HepG2 (cell line): ENCODE data around the gene USP7. TPM values are rescaled to one million over a fixed set of nuclear protein-coding genes. Genes with fewer than 3 reads are reported as not detected.
A peak's percentile ranks its signal among the peaks of the same experiment; 100 is the strongest.

Experiments used
- BHLHE40 ChIP-seq: IDR thresholded peaks from 2 replicates; pipeline ENCODE4 v1.6.1; 2011; ENCODE audit warnings: low read length, improper control_type of control experiment
- CAMTA2 ChIP-seq: sonication (generic); formaldehyde crosslinking; IDR thresholded peaks from 2 replicates; pipeline ENCODE4 v1.4.0; 2020; ENCODE audit warnings: mild to moderate bottlenecking, missing genetic modification reagents, borderline replicate concordance
- DZIP1 ChIP-seq: sonication (generic); formaldehyde crosslinking; IDR thresholded peaks from 2 replicates; pipeline ENCODE4 v1.5.0; 2020; ENCODE audit warnings: mild to moderate bottlenecking, missing genetic modification reagents
- ERF ChIP-seq: IDR thresholded peaks from 2 replicates; pipeline ENCODE4 v1.6.1; 2018; ENCODE audit warnings: missing biosample characterization, missing genetic modification reagents
- FOXJ3 ChIP-seq: sonication (generic); formaldehyde crosslinking; IDR thresholded peaks from 2 replicates; pipeline ENCODE4 v1.4.0; 2020; ENCODE audit warnings: missing genetic modification reagents, mild to moderate bottlenecking, borderline replicate concordance
- GABPB1 ChIP-seq: IDR thresholded peaks from 2 replicates; pipeline ENCODE4 v1.6.1; 2016; ENCODE audit warnings: mild to moderate bottlenecking, missing genetic modification reagents, moderate library complexity, missing compliant biosample characterization
- NFE2L1 ChIP-seq: sonication (generic); formaldehyde crosslinking; IDR thresholded peaks from 2 replicates; pipeline ENCODE4 v1.4.0; 2020; ENCODE audit warnings: missing genetic modification reagents, mild to moderate bottlenecking, borderline replicate concordance
- NFIC ChIP-seq: IDR thresholded peaks from 2 replicates; pipeline ENCODE4 v1.6.1; 2012; ENCODE audit warnings: mild to moderate bottlenecking, low read length, inconsistent platforms
- PCBP2 ChIP-seq: fragments of 200-400 bp; formaldehyde crosslinking; optimal IDR thresholded peaks from 2 replicates; pipeline ENCODE3; 2018; ENCODE audit warnings: low read length, low read depth; ENCODE audit not compliant: poor library complexity, severe bottlenecking
- PLRG1 ChIP-seq: fragments of 450-650 bp; conservative IDR thresholded peaks from 2 replicates; pipeline ENCODE4 v1.6.1; 2016
- POLR2AphosphoS2 ChIP-seq: IDR thresholded peaks from 2 replicates; pipeline ENCODE4 v1.6.1; 2011; ENCODE audit warnings: low read depth, low read length, improper control_type of control experiment
- SCMH1 ChIP-seq: sonication (generic); formaldehyde crosslinking; IDR thresholded peaks from 2 replicates; pipeline ENCODE4 v1.9.0; 2021; ENCODE audit warnings: missing genetic modification reagents, mild to moderate bottlenecking, borderline replicate concordance
- THYN1 ChIP-seq: sonication (generic); formaldehyde crosslinking; IDR thresholded peaks from 2 replicates; pipeline ENCODE4 v1.8.1; 2023; ENCODE audit warnings: low read depth, mild to moderate bottlenecking, moderate library complexity, missing genetic modification reagents, borderline replicate concordance
- ZMYM4 ChIP-seq: sonication (generic); formaldehyde crosslinking; IDR thresholded peaks from 2 replicates; pipeline ENCODE4 v1.8.1; 2023; ENCODE audit warnings: mild to moderate bottlenecking, missing genetic modification reagents
- ZNF280D ChIP-seq: sonication (generic); formaldehyde crosslinking; IDR thresholded peaks from 2 replicates; pipeline ENCODE4 v1.5.1; 2020; ENCODE audit warnings: mild to moderate bottlenecking, missing genetic modification reagents
- ZNF510 ChIP-seq: sonication (generic); formaldehyde crosslinking; IDR thresholded peaks from 2 replicates; pipeline ENCODE4 v1.4.0; 2020; ENCODE audit warnings: low read depth, mild to moderate bottlenecking, missing genetic modification reagents
- ZNF530 ChIP-seq: sonication (generic); formaldehyde crosslinking; IDR thresholded peaks from 2 replicates; pipeline ENCODE4 v1.5.0; 2020; ENCODE audit warnings: low read depth, mild to moderate bottlenecking, missing genetic modification reagents
- ZNF644 ChIP-seq: IDR thresholded peaks from 2 replicates; pipeline ENCODE4 v1.6.1; 2016; ENCODE audit warnings: low read depth
- polyA plus RNA-seq, 8 experiments: library from polyadenylated mRNA; depleted of rRNA in 3 of 8; stranded (reverse) in 7 of 8; unstranded in 1 of 8; fragments of >200 nt; fragmentation: Illumina TruSeq in 4 of 8; extraction: Trizol in 4 of 8; gene quantifications; 2 replicates each; pipeline versions ENCODE4 v1.2.1 to v1.2.3, GENCODE V29; 2011 to 2016; ENCODE audit warnings: low read depth in 4 of 8, missing spikeins in 1 of 8, mixed read lengths in 1 of 8; ENCODE audit not compliant: insufficient read depth in 1 of 8
- total RNA-seq, 5 experiments: library from RNA; depleted of rRNA; stranded (reverse); fragments of >200 nt; fragmentation: Illumina TruSeq; extraction: Trizol; gene quantifications; 2 replicates each; pipeline ENCODE4 v1.2.3, GENCODE V29; 2016; ENCODE audit warnings: low read depth in 1 of 5
- TF ChIP-seq, protein P1 (sequence below): sonication (generic); formaldehyde crosslinking; IDR thresholded peaks from 2 replicates; pipeline ENCODE4 v1.5.0; 2020; ENCODE audit warnings: missing genetic modification reagents
- TF ChIP-seq, protein P2 (sequence below): sonication (generic); formaldehyde crosslinking; IDR thresholded peaks from 2 replicates; pipeline ENCODE4 v1.4.0; 2020; ENCODE audit warnings: missing genetic modification reagents, borderline replicate concordance

USP7 gene
- total and polyA plus RNA-seq, 2 of the 13 experiments (the other 11 are each of a cell fraction or from before 2014, with no cell fraction given) = 52.5 to 173 TPM

GRCh38 chr16:8989099-8989878, 25.6 kb upstream of the USP7 start (continued):
- TF ChIP-seq GABPB1 (no peak; the same call in 1 of the 2 replicates), PLRG1 (no peak), CAMTA2 (CRISPR knock-in tag) (no peak), ZNF644 (peak; percentile 44; the same call in 1 of the 2 replicates), FOXJ3 (CRISPR knock-in tag) (no peak), SCMH1 (no peak), ZMYM4 (CRISPR knock-in tag) (peak; percentile 41; the same call in 1 of the 2 replicates), BHLHE40 (0 out of 2 replicates have a peak, but pooled peaks have one; percentile 4), PCBP2 (no peak), ZNF510 (0 out of 2 replicates have a peak, but pooled peaks have one; percentile 32), NFIC (no peak), ZNF530 (CRISPR knock-in tag) (no peak), NFE2L1 (CRISPR knock-in tag) (no peak), POLR2AphosphoS2 (no peak), DZIP1 (CRISPR knock-in tag) (0 out of 2 replicates have a peak, but pooled peaks have one; percentile 22), ZNF280D (CRISPR knock-in tag) (no peak), THYN1 (CRISPR knock-in tag) (no peak), ERF (CRISPR knock-in tag) (no peak)
- TF ChIP-seq, protein P1, sequence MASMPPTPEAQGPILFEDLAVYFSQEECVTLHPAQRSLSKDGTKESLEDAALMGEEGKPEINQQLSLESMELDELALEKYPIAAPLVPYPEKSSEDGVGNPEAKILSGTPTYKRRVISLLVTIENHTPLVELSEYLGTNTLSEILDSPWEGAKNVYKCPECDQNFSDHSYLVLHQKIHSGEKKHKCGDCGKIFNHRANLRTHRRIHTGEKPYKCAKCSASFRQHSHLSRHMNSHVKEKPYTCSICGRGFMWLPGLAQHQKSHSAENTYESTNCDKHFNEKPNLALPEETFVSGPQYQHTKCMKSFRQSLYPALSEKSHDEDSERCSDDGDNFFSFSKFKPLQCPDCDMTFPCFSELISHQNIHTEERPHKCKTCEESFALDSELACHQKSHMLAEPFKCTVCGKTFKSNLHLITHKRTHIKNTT (CRISPR knock-in tag) = no peak
- TF ChIP-seq, protein P2, sequence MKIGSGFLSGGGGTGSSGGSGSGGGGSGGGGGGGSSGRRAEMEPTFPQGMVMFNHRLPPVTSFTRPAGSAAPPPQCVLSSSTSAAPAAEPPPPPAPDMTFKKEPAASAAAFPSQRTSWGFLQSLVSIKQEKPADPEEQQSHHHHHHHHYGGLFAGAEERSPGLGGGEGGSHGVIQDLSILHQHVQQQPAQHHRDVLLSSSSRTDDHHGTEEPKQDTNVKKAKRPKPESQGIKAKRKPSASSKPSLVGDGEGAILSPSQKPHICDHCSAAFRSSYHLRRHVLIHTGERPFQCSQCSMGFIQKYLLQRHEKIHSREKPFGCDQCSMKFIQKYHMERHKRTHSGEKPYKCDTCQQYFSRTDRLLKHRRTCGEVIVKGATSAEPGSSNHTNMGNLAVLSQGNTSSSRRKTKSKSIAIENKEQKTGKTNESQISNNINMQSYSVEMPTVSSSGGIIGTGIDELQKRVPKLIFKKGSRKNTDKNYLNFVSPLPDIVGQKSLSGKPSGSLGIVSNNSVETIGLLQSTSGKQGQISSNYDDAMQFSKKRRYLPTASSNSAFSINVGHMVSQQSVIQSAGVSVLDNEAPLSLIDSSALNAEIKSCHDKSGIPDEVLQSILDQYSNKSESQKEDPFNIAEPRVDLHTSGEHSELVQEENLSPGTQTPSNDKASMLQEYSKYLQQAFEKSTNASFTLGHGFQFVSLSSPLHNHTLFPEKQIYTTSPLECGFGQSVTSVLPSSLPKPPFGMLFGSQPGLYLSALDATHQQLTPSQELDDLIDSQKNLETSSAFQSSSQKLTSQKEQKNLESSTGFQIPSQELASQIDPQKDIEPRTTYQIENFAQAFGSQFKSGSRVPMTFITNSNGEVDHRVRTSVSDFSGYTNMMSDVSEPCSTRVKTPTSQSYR = 0 out of 2 replicates have a peak, but pooled peaks have one; percentile 9
